HCT116 (cell line): ENCODE data around the gene SRRM1. TPM values are rescaled to one million over a fixed set of nuclear protein-coding genes. Genes with fewer than 3 reads are reported as not detected.

Experiments
- ATAC-seq: fragments of 200-7000 bp; cut with Tn5 transposase; 2 replicates; pipeline ENCODE4 v1.9.1; 2020; ENCODE audit warnings: mild to moderate bottlenecking, moderate library complexity
- BruUV-seq: library from RNA; stranded (reverse); fragments of 400-500 nt; replicated peaks from 2 replicates; lab custom pipeline; 2021; lab: Mats Ljungman, UMichigan
- CTCF ChIA-PET: fragments of 300-600 bp; sonication (Branson Sonifier 250); formaldehyde crosslinking; loops from one replicate; lab custom pipeline; 2021; ENCODE audit warnings: antibody characterized with exemption; lab: Charles Lee
- POLR2A ChIA-PET: fragments of 300-600, 350-600 bp; sonication (Branson Sonifier 250); formaldehyde crosslinking; loops from one replicate; lab custom pipeline; 2021; ENCODE audit warnings: antibody characterized with exemption; lab: Charles Lee
- RAD21 ChIA-PET, 2 experiments: fragments of 300-600 bp; sonication (Branson Sonifier 250); formaldehyde crosslinking; loops; one replicate each; lab custom pipeline; 2023; ENCODE audit warnings: low total read pairs in 2 of 2; ENCODE audit not compliant: uncharacterized antibody in 2 of 2, unreplicated experiment in 2 of 2, low non-redundant PET in 1 of 2; lab: Charles Lee
- DNase-seq: peaks from one replicate; pipeline ENCODE4 v3.0.0-alpha.2; 2010; ENCODE audit warnings: low read depth, low spot score
- H2AFZ ChIP-seq: fragments of 200-600 bp; shearing (Covaris generic), sonication (generic); 2 replicates; pipeline ENCODE4 v1.6.1; 2017; ENCODE audit warnings: low read depth, mixed run types, mixed read lengths, antibody characterized with exemption, low read length; ENCODE audit not compliant: poor library complexity, severe bottlenecking
- H3K27ac ChIP-seq: 2 replicates; pipeline ENCODE4 v1.5.1; 2012; ENCODE audit warnings: low read depth, low read length
- H3K27me3 ChIP-seq: fragments of 200-600 bp; sonication (generic); 2 replicates; pipeline ENCODE4 v1.6.1; 2016; ENCODE audit warnings: mixed run types, low read length, mixed read lengths; ENCODE audit not compliant: insufficient read depth
- H3K36me3 ChIP-seq, 2 experiments: fragments of 200-500 bp in 1 of 2; fragments of 200-600 bp in 1 of 2; sonication (Bioruptor generic) in 1 of 2; sonication (generic) in 1 of 2; 2 replicates each; pipeline versions ENCODE4 v1.5.1 to v1.6.1; 2014 to 2016; ENCODE audit warnings: low read length in 2 of 2, inconsistent platforms in 1 of 2, mixed read lengths in 1 of 2, mixed run types in 1 of 2; ENCODE audit not compliant: insufficient read depth in 2 of 2, control insufficient read depth in 1 of 2
- H3K4me1 ChIP-seq, 2 experiments: fragments of 200-600 bp in 1 of 2; sonication (generic) in 1 of 2; 2 replicates each; pipeline versions ENCODE4 v1.5.1 to v1.6.1; 2012 to 2017; ENCODE audit warnings: low read length in 2 of 2, inconsistent platforms in 1 of 2, mild to moderate bottlenecking in 1 of 2, mixed read lengths in 1 of 2, mixed run types in 1 of 2, moderate library complexity in 1 of 2; ENCODE audit not compliant: insufficient read depth in 2 of 2, control insufficient read depth in 1 of 2
- H3K4me2 ChIP-seq: fragments of 200-600 bp; sonication (generic); 2 replicates; pipeline ENCODE4 v1.6.1; 2017; ENCODE audit warnings: mixed run types, low read length, mixed read lengths
- H3K4me3 ChIP-seq, 2 experiments: fragments of 200-600 bp in 1 of 2; sonication (generic) in 1 of 2; replicated peaks in 1 of 2; 2 replicates each; pipeline ENCODE4 v1.5.1; 2011 to 2016; ENCODE audit warnings: low read length in 2 of 2, control low read depth in 1 of 2, low read depth in 1 of 2, mild to moderate bottlenecking in 1 of 2, mixed read lengths in 1 of 2, mixed run types in 1 of 2
- H3K79me2 ChIP-seq: fragments of 200-600 bp; sonication (generic); 2 replicates; pipeline ENCODE4 v1.6.1; 2017; ENCODE audit warnings: mild to moderate bottlenecking, mixed run types, low read length, moderate library complexity, mixed read lengths; ENCODE audit not compliant: insufficient read depth
- H3K9ac ChIP-seq: fragments of 200-600 bp; sonication (generic); 2 replicates; pipeline ENCODE4 v1.6.1; 2016; ENCODE audit warnings: low read length, mixed read lengths
- H3K9me2 ChIP-seq: fragments of 200-600 bp; sonication (generic), shearing (Covaris generic); 2 replicates; pipeline ENCODE4 v1.6.1; 2017; ENCODE audit warnings: mixed run types, mild to moderate bottlenecking, moderate library complexity; ENCODE audit not compliant: insufficient read depth
- H3K9me3 ChIP-seq, 2 experiments: fragments of 200-500 bp in 1 of 2; fragments of 200-600 bp in 1 of 2; sonication (Bioruptor generic) in 1 of 2; sonication (generic) in 1 of 2; 2 replicates each; pipeline ENCODE4 v1.6.1; 2014 to 2017; ENCODE audit warnings: low read length in 2 of 2, mixed read lengths in 2 of 2, inconsistent platforms in 1 of 2, low read depth in 1 of 2, mild to moderate bottlenecking in 1 of 2, mixed run types in 1 of 2, moderate library complexity in 1 of 2; ENCODE audit not compliant: control insufficient read depth in 1 of 2, insufficient read depth in 1 of 2
- H4K20me1 ChIP-seq: fragments of 200-600 bp; sonication (generic), shearing (Covaris generic); 2 replicates; pipeline ENCODE4 v1.6.1; 2017; ENCODE audit warnings: mixed run types, mild to moderate bottlenecking, moderate library complexity; ENCODE audit not compliant: insufficient read depth
- ATF3 ChIP-seq: IDR thresholded peaks from 2 replicates; pipeline ENCODE4 v1.6.1; 2012
- POLR2A ChIP-seq: IDR thresholded peaks from 2 replicates; pipeline ENCODE4 v1.7.0; 2011; ENCODE audit warnings: borderline replicate concordance; ENCODE audit not compliant: insufficient read depth, insufficient read length; ENCODE audit errors: extremely low read depth
- SP1 ChIP-seq: IDR thresholded peaks from 2 replicates; pipeline ENCODE4 v1.6.1; 2012; ENCODE audit warnings: low read depth
- intact Hi-C: fragments of 100-400 bp; cut with micrococcal nuclease; formaldehyde crosslinking; loops from 2 replicates; pipeline ENCODE4 v1.10.0; 2022
- total RNA-seq: library from RNA; stranded (reverse); gene quantifications from one replicate; pipeline ENCODE4 v1.2.1, GENCODE V29; 2021; ENCODE audit not compliant: unreplicated experiment
- TF ChIP-seq, protein P1 (sequence below): IDR thresholded peaks from 2 replicates; pipeline ENCODE4 v1.6.1; 2011; ENCODE audit warnings: mild to moderate bottlenecking, low read length, moderate library complexity; ENCODE audit not compliant: insufficient replicate concordance; ENCODE audit errors: extremely low read depth

The SRRM1 gene
- total RNA-seq, 1 experiment from 2014 or later: 184 TPM

DNA sequence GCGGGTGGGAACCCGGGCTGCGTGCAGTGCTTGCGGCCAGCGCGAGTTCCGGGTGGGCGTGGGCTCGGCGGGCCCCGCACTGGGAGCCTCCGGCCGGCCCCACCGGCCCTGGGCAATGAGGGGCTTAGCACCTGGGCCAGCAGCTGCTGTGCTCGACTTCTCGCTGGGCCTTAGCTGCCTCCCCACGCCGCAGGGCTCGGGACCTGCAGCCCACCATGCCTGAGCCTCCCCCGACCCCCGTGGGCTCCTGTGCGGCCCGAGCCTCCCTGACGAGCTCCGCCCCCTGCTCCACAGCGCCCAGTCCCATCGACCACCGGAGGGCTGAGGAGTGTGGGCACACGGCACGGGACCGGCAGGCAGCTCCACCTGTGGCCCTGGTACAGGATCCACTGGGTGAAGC is 78.4 kb downstream of the SRRM1 start:
- ChIA-PET RAD21 (no interaction called here), POLR2A (interaction anchor here (1.7 kb wide), 1 partner anchor 24 kb away, joined by 4 read pairs; the partner anchor contains the start of gene CLIC4), CTCF (no interaction called here)

More for the DNA sequence above, 78.4 kb downstream of the SRRM1 start:
- Histone ChIP-seq H3K9me3 (no peaks in the 10 kb centered on the region), H3K4me3 (no peak overlapping the region), H3K27me3 (no peaks in the 10 kb centered on the region), H3K4me1 (peaks cover 20 to 49% of the 10 kb centered on the region in 2 experiments), H3K36me3 (no peaks in the 10 kb centered on the region), H3K9ac (no peak overlapping the region), H2AFZ (no peak overlapping the region), H3K9me2 (no peaks in the 10 kb centered on the region), H3K4me2 (no peak overlapping the region), H3K27ac (no peak overlapping the region), H3K79me2 (no peaks in the 10 kb centered on the region), H4K20me1 (no peaks in the 10 kb centered on the region)
- intact Hi-C loops: no loop called here
- DNase-seq: no peak
- ATAC-seq: no peak
- no peak for TF ChIP-seq POLR2A
- TF ChIP-seq ATF3: no peak
- TF ChIP-seq, protein P1, sequence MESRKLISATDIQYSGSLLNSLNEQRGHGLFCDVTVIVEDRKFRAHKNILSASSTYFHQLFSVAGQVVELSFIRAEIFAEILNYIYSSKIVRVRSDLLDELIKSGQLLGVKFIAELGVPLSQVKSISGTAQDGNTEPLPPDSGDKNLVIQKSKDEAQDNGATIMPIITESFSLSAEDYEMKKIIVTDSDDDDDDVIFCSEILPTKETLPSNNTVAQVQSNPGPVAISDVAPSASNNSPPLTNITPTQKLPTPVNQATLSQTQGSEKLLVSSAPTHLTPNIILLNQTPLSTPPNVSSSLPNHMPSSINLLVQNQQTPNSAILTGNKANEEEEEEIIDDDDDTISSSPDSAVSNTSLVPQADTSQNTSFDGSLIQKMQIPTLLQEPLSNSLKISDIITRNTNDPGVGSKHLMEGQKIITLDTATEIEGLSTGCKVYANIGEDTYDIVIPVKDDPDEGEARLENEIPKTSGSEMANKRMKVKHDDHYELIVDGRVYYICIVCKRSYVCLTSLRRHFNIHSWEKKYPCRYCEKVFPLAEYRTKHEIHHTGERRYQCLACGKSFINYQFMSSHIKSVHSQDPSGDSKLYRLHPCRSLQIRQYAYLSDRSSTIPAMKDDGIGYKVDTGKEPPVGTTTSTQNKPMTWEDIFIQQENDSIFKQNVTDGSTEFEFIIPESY: no peak
- no peak for TF ChIP-seq SP1
- BruUV-seq: no TSS peak
